ENCODE measurements around the gene RIPOR3. TPM values are rescaled to one million over a fixed set of nuclear protein-coding genes. Genes with fewer than 3 reads are reported as not detected.

The RIPOR3 gene
- total RNA-seq, 1 donor from 2014 or later, result 0.41 TPM

GRCh38 chr20:50537546-50538201, 153.7 kb downstream of the RIPOR3 start:
- DNase-seq (ENCODE audit: extremely low read depth, low read depth, low spot score), result no peak

GRCh38 chr20:50536333-50536732, 155.0 kb downstream of the RIPOR3 start:
- no peak for DNase-seq (ENCODE audit: extremely low read depth, low read depth, low spot score)

Other genes starting within 250 kb of the RIPOR3 start
- 58.8 and 78.4 TPM in 2 replicates for gene PTPN1, start 181.2 kb downstream of the RIPOR3 start, total RNA-seq
- 0.12 and 1.1 TPM in 2 replicates for gene PARD6B, start 40.0 kb upstream of the RIPOR3 start, total RNA-seq
- 1.8 and 11.1 TPM in 2 replicates for gene BCAS4, start 103.5 kb upstream of the RIPOR3 start, total RNA-seq
- 43.0 and 51.2 TPM in 2 replicates for gene ADNP, start 239.9 kb upstream of the RIPOR3 start, total RNA-seq